Ishikawa (cell line): ENCODE measurements around the gene KDM4D.

Source experiments
- CEBPB ChIP-seq: IDR thresholded peaks from 2 replicates; pipeline ENCODE4 v1.6.1; 2012
- CREB1 ChIP-seq: IDR thresholded peaks from 2 replicates; pipeline ENCODE4 v1.6.1; 2012; ENCODE audit warnings: low read depth
- EGR1 ChIP-seq: IDR thresholded peaks from 2 replicates; pipeline ENCODE4 v1.6.1; 2012
- FOXM1 ChIP-seq: IDR thresholded peaks from 2 replicates; pipeline ENCODE4 v1.6.1; 2012; ENCODE audit warnings: low read depth, borderline replicate concordance
- MAX ChIP-seq: IDR thresholded peaks from 2 replicates; pipeline ENCODE4 v1.6.1; 2012
- NFIC ChIP-seq: IDR thresholded peaks from 2 replicates; pipeline ENCODE4 v1.6.1; 2012
- RAD21 ChIP-seq: IDR thresholded peaks from 2 replicates; pipeline ENCODE4 v1.6.1; 2012; ENCODE audit warnings: low read depth
- TCF12 ChIP-seq: IDR thresholded peaks from 2 replicates; pipeline ENCODE4 v1.6.1; 2012; ENCODE audit warnings: low read depth
- TEAD4 ChIP-seq: IDR thresholded peaks from 2 replicates; pipeline ENCODE4 v1.6.1; 2012
- USF1 ChIP-seq: IDR thresholded peaks from 2 replicates; pipeline ENCODE4 v1.6.1; 2012
- YY1 ChIP-seq: IDR thresholded peaks from 2 replicates; pipeline ENCODE4 v1.6.1; 2012; ENCODE audit warnings: low read depth

Gene KDM4D

DNA sequence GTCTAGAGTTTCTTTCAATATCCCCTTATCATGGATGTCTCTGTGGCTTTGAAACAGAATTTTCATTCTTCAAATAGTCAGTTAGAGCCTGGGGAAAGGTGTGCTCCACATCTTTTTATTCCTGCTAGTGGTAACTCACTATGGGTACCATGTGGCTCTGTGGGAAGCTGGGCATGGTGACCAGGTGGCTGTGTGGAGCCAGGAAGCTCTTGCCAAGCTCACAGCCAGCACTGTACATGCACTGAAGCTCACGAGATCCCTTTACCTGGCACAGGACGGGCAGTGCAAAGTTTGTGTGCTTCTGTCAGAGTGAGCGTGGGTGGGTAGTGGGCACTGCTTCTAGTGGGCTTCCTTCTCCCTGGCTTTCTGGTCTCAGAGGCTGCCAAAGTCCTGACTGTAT is 69.4 kb downstream of the KDM4D start:
- TF ChIP-seq EGR1 = no peak
- no peak for TF ChIP-seq FOXM1
- TF ChIP-seq YY1 = no peak
- TF ChIP-seq CEBPB = no peak
- TF ChIP-seq TEAD4 = no peak
- no peak for TF ChIP-seq MAX
- TF ChIP-seq CREB1 = no peak

GRCh38 chr11:95044010-95044409 is 70.5 kb downstream of the KDM4D start:
- TF ChIP-seq EGR1 (no peak), NFIC (no peak), RAD21 (no peak), TEAD4 (no peak), TCF12 (no peak), USF1 (no peak), MAX (no peak), CREB1 (no peak), YY1 (no peak)

DNA sequence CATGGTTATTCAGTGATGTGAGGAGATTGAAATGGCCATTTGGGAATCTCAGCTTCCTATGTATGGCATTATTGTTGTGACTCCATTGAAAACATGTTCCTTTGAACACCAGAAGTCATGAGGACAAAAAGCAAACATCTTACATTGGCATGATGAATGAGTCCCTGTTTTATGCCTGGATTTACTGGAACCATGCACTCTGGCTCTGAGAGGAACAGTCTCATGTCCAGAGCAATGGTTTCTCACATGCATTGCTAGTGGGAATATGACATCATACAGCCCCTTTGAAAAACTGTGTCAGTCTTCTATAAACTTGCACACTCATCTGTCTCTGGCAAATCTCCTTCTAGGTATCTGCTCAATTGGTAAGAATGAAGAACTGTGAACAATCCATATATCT is 72.3 kb downstream of the KDM4D start:
- no peak for TF ChIP-seq TCF12
